Measurements from ENCODE around the gene TMX2. TPM values are rescaled to one million over a fixed set of nuclear protein-coding genes. Genes with fewer than 3 reads are reported as not detected.

Gene TMX2
- polyA plus RNA-seq, 1 donor from 2014 or later = 130 TPM

DNA sequence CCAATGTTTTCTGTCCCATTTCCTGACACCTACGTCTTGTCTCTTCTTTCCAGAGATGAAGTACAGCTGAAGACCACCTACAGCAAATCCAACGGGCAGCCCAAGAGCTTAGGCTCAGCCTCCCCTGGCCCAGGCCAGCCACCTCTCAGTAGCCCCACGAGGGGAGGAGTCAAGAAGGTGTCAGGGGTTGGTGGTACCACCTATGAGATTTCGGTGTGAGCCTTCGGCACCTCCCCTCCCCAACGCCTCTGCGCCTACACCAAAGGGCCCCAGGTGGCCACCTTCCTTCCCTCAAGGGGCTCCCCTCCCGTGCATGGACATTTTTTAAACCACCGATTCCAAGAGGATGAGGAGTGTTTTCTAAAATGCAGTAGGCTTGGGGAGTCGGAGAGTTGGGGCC lies 12.6 kb upstream of the TMX2 start:
- H3K4me3 ChIP-seq (ENCODE audit: low read length) = no peak overlapping the region
- no peak overlapping the region for H3K27ac ChIP-seq (ENCODE audit: low read length)
- H3K27me3 ChIP-seq (ENCODE audit: insufficient read depth, low read depth, low read length) = no peaks in the 10 kb centered on the region
- no peaks in the 10 kb centered on the region for H3K79me2 ChIP-seq (replicated peaks; ENCODE audit: insufficient read depth, low read length)
- no peak for TF ChIP-seq RAD21 (conservative IDR thresholded peaks at IDR 0.05)
- TF ChIP-seq, protein P1, sequence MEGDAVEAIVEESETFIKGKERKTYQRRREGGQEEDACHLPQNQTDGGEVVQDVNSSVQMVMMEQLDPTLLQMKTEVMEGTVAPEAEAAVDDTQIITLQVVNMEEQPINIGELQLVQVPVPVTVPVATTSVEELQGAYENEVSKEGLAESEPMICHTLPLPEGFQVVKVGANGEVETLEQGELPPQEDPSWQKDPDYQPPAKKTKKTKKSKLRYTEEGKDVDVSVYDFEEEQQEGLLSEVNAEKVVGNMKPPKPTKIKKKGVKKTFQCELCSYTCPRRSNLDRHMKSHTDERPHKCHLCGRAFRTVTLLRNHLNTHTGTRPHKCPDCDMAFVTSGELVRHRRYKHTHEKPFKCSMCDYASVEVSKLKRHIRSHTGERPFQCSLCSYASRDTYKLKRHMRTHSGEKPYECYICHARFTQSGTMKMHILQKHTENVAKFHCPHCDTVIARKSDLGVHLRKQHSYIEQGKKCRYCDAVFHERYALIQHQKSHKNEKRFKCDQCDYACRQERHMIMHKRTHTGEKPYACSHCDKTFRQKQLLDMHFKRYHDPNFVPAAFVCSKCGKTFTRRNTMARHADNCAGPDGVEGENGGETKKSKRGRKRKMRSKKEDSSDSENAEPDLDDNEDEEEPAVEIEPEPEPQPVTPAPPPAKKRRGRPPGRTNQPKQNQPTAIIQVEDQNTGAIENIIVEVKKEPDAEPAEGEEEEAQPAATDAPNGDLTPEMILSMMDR (IDR thresholded peaks at IDR 0.05; ENCODE audit: poor library complexity, severe bottlenecking) = no peak
- no peak for TF ChIP-seq MXI1 (conservative IDR thresholded peaks at IDR 0.05; ENCODE audit: poor library complexity, severe bottlenecking)
- TF ChIP-seq POLR2AphosphoS5 (IDR thresholded peaks at IDR 0.05) = no peak
- no peak for TF ChIP-seq EP300 (conservative IDR thresholded peaks at IDR 0.05; ENCODE audit: poor library complexity, severe bottlenecking)
- TF ChIP-seq SMC3 (conservative IDR thresholded peaks at IDR 0.05; ENCODE audit: poor library complexity) = no peak
- TF ChIP-seq, protein P2, sequence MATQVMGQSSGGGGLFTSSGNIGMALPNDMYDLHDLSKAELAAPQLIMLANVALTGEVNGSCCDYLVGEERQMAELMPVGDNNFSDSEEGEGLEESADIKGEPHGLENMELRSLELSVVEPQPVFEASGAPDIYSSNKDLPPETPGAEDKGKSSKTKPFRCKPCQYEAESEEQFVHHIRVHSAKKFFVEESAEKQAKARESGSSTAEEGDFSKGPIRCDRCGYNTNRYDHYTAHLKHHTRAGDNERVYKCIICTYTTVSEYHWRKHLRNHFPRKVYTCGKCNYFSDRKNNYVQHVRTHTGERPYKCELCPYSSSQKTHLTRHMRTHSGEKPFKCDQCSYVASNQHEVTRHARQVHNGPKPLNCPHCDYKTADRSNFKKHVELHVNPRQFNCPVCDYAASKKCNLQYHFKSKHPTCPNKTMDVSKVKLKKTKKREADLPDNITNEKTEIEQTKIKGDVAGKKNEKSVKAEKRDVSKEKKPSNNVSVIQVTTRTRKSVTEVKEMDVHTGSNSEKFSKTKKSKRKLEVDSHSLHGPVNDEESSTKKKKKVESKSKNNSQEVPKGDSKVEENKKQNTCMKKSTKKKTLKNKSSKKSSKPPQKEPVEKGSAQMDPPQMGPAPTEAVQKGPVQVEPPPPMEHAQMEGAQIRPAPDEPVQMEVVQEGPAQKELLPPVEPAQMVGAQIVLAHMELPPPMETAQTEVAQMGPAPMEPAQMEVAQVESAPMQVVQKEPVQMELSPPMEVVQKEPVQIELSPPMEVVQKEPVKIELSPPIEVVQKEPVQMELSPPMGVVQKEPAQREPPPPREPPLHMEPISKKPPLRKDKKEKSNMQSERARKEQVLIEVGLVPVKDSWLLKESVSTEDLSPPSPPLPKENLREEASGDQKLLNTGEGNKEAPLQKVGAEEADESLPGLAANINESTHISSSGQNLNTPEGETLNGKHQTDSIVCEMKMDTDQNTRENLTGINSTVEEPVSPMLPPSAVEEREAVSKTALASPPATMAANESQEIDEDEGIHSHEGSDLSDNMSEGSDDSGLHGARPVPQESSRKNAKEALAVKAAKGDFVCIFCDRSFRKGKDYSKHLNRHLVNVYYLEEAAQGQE (IDR thresholded peaks at IDR 0.05; ENCODE audit: borderline replicate concordance) = no peak
- no peak for TF ChIP-seq TAF1 (IDR thresholded peaks at IDR 0.05; ENCODE audit: low read depth)
- TF ChIP-seq EZH2 (IDR thresholded peaks at IDR 0.05; ENCODE audit: borderline replicate concordance, insufficient read depth, low read length, poor library complexity, severe bottlenecking) = no peak
- no peaks in the 10 kb centered on the region for H3K9me3 ChIP-seq (ENCODE audit: low read length)
- no peak overlapping the region for H3K9ac ChIP-seq (ENCODE audit: low read length)
- H3K9me2 ChIP-seq (ENCODE audit: insufficient read depth, low read length) = no peaks in the 10 kb centered on the region
- H3K36me3 ChIP-seq (ENCODE audit: insufficient read depth, low read length) = peaks cover 17% of the 10 kb centered on the region
- H3K4me2 ChIP-seq (ENCODE audit: low read length) = no peak overlapping the region
- no peak overlapping the region for H2AFZ ChIP-seq (ENCODE audit: low read depth, low read length)
- H4K20me1 ChIP-seq (ENCODE audit: insufficient read depth) = no peaks in the 10 kb centered on the region
- no peaks in the 10 kb centered on the region for H3F3A ChIP-seq (ENCODE audit: insufficient read depth, low read length, poor library complexity, severe bottlenecking)

DNA sequence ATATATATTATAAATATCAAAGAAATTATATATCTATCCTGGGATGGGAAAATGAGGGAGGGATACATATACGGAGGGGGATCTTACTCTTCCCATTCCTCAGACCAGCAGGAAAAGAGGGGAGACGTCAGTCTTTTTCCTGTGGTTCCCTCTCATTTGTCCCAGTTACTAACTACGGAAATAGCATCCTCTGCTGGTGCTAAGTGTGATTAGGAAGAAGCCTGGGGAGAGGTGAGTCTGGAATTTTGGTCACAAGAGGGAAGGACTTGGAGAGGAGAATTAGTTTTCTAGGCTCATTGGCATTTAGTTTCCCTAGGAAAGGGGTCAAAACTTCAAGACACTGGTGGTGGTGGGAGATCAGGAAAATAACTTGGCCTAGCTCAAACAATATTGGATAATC lies 12.0 kb upstream of the TMX2 start:
- H4K20me1 ChIP-seq (ENCODE audit: insufficient read depth) = no peaks in the 10 kb centered on the region
- no peak for TF ChIP-seq EZH2 (IDR thresholded peaks at IDR 0.05; ENCODE audit: borderline replicate concordance, insufficient read depth, low read length, poor library complexity, severe bottlenecking)
- TF ChIP-seq, protein P2 (IDR thresholded peaks at IDR 0.05; ENCODE audit: borderline replicate concordance) = no peak
- TF ChIP-seq POLR2AphosphoS5 (IDR thresholded peaks at IDR 0.05) = no peak
- TF ChIP-seq MXI1 (conservative IDR thresholded peaks at IDR 0.05; ENCODE audit: poor library complexity, severe bottlenecking) = no peak
- no peak for TF ChIP-seq RAD21 (conservative IDR thresholded peaks at IDR 0.05)
- no peak for TF ChIP-seq SMC3 (conservative IDR thresholded peaks at IDR 0.05; ENCODE audit: poor library complexity)
- no peak for TF ChIP-seq TAF1 (IDR thresholded peaks at IDR 0.05; ENCODE audit: low read depth)
- no peak for TF ChIP-seq EP300 (conservative IDR thresholded peaks at IDR 0.05; ENCODE audit: poor library complexity, severe bottlenecking)
- TF ChIP-seq, protein P1 (IDR thresholded peaks at IDR 0.05; ENCODE audit: poor library complexity, severe bottlenecking) = no peak
- no peak overlapping the region for H3K4me2 ChIP-seq (ENCODE audit: low read length)
- H3K9me2 ChIP-seq (ENCODE audit: insufficient read depth, low read length) = no peaks in the 10 kb centered on the region
- H3K9ac ChIP-seq (ENCODE audit: low read length) = no peak overlapping the region
- H3K27me3 ChIP-seq (ENCODE audit: insufficient read depth, low read depth, low read length) = no peaks in the 10 kb centered on the region
- H3K79me2 ChIP-seq (replicated peaks; ENCODE audit: insufficient read depth, low read length) = no peaks in the 10 kb centered on the region
- H3K9me3 ChIP-seq (ENCODE audit: low read length) = no peaks in the 10 kb centered on the region
- H3F3A ChIP-seq (ENCODE audit: insufficient read depth, low read length, poor library complexity, severe bottlenecking) = no peaks in the 10 kb centered on the region
- no peak overlapping the region for H2AFZ ChIP-seq (ENCODE audit: low read depth, low read length)
- peaks cover 17% of the 10 kb centered on the region for H3K36me3 ChIP-seq (ENCODE audit: insufficient read depth, low read length)
- no peak overlapping the region for H3K4me3 ChIP-seq (ENCODE audit: low read length)
- no peak overlapping the region for H3K27ac ChIP-seq (ENCODE audit: low read length)
